Activated naive CD4-positive, alpha-beta T cell treated with Interleukin-2 at 50 U/mL for 16 hours (primary cell): ENCODE data around the gene BCCIP.

Experiments used
- DNase-seq: peaks from one replicate; pipeline ENCODE4 v3.0.0-alpha.2; 2020

BCCIP gene

GRCh38 chr10:125822878-125823662 is at the start of gene BCCIP, which contains the start of gene UROS:
Gene BCCIP (plus strand): TSS chr10:125823546. CDS start chr10:125823558, 12 bp downstream.
Gene UROS (minus strand): TSS chr10:125823258. CDS start chr10:125816499, 6,759 bp downstream.
- peak; percentile 90 for DNase-seq

GRCh38 chr10:125773687-125774543 is 49.4 kb upstream of the BCCIP start:
- no peak for DNase-seq

GRCh38 chr10:125774581-125775191 is 48.7 kb upstream of the BCCIP start:
- DNase-seq, result no peak

GRCh38 chr10:125775491-125776106 is 47.7 kb upstream of the BCCIP start, which contains the start of gene MMP21:
Gene MMP21 (minus strand): TSS chr10:125775821. CDS start chr10:125775821, 0 bp downstream.
- no peak for DNase-seq

- DNase-seq, result no peak
Observed at GRCh38 chr10:125777806-125778205, 45.5 kb upstream of the BCCIP start.

GRCh38 chr10:125778556-125778955 is 44.8 kb upstream of the BCCIP start:
- no peak for DNase-seq

- no peak for DNase-seq
Observed at GRCh38 chr10:125779403-125780327, 43.7 kb upstream of the BCCIP start.

- no peak for DNase-seq
Observed at GRCh38 chr10:125781374-125781773, 42.0 kb upstream of the BCCIP start.

GRCh38 chr10:125782054-125782453 is 41.3 kb upstream of the BCCIP start:
- DNase-seq, result no peak

GRCh38 chr10:125782616-125783015 is 40.7 kb upstream of the BCCIP start:
- DNase-seq, result no peak

- DNase-seq, result no peak
Observed at GRCh38 chr10:125783408-125783807, 39.9 kb upstream of the BCCIP start.

GRCh38 chr10:125783957-125784356 is 39.4 kb upstream of the BCCIP start:
- DNase-seq, result no peak

GRCh38 chr10:125785791-125786190 is 37.6 kb upstream of the BCCIP start:
- no peak for DNase-seq

- no peak for DNase-seq
Observed at GRCh38 chr10:125788156-125789034, 35.0 kb upstream of the BCCIP start.

GRCh38 chr10:125792342-125793300 is 30.7 kb upstream of the BCCIP start:
- DNase-seq, result no peak

GRCh38 chr10:125795128-125795527 is 28.2 kb upstream of the BCCIP start:
- no peak for DNase-seq

- DNase-seq, result no peak
Observed at GRCh38 chr10:125795637-125796190, 27.6 kb upstream of the BCCIP start.

- DNase-seq, result no peak
Observed at GRCh38 chr10:125797424-125797823, 25.9 kb upstream of the BCCIP start.
